Activated T-helper 1 cell treated with anti-CD3 and anti-CD28 coated beads, Interleukin-12 subunit alpha, Interleukin-12 subunit beta, Interleukin-2, Interleukin-4 antibody, amounts not matched to agents 30 ng/mL and 10 ng/mL and 1 ng/mL, durations not matched to agents 14 hours and 24 hours and 36 hours (primary cell): ENCODE data around the gene PLCB1. TPM values are rescaled to one million over a fixed set of nuclear protein-coding genes. Genes with fewer than 3 reads are reported as not detected.
A peak's percentile ranks its signal among the peaks of the same experiment; 100 is the strongest.
"Not testable (repeated sequence)": the region's sequence is repeated elsewhere in the genome, so short reads cannot be mapped to it uniquely, and the experiment has no call there.

Experiments used
- DNase-seq: peaks from one replicate; pipeline ENCODE4 v3.0.0; 2021; ENCODE audit warnings: low spot score
- H3K27ac Mint-ChIP-seq: one replicate; pipeline ENCODE4 v1.8.0; 2021; ENCODE audit warnings: mild to moderate bottlenecking, mixed read lengths
- H3K27me3 Mint-ChIP-seq: one replicate; pipeline ENCODE4 v1.8.0; 2022; ENCODE audit warnings: mild to moderate bottlenecking, moderate library complexity, mixed read lengths; ENCODE audit not compliant: insufficient read depth
- H3K36me3 Mint-ChIP-seq: one replicate; pipeline ENCODE4 v1.8.0; 2021; ENCODE audit warnings: low read depth, mixed read lengths
- H3K4me1 Mint-ChIP-seq: one replicate; pipeline ENCODE4 v1.8.0; 2021; ENCODE audit warnings: low read depth, mixed read lengths
- H3K4me3 Mint-ChIP-seq: one replicate; pipeline ENCODE4 v1.8.0; 2021; ENCODE audit warnings: mild to moderate bottlenecking, moderate library complexity, mixed read lengths
- H3K9me3 Mint-ChIP-seq: one replicate; pipeline ENCODE4 v1.8.0; 2021; ENCODE audit warnings: mixed read lengths
- intact Hi-C: fragments of 100-400 bp; cut with micrococcal nuclease; formaldehyde crosslinking; loops from one replicate; pipeline ENCODE4 v1.15.1; 2024
- total RNA-seq: library from RNA; stranded (reverse); gene quantifications from 2 replicates; pipeline ENCODE4 v1.2.3, GENCODE V29; 2022

Gene PLCB1
- 3.2 and 5.3 TPM in 2 replicates for total RNA-seq

DNA sequence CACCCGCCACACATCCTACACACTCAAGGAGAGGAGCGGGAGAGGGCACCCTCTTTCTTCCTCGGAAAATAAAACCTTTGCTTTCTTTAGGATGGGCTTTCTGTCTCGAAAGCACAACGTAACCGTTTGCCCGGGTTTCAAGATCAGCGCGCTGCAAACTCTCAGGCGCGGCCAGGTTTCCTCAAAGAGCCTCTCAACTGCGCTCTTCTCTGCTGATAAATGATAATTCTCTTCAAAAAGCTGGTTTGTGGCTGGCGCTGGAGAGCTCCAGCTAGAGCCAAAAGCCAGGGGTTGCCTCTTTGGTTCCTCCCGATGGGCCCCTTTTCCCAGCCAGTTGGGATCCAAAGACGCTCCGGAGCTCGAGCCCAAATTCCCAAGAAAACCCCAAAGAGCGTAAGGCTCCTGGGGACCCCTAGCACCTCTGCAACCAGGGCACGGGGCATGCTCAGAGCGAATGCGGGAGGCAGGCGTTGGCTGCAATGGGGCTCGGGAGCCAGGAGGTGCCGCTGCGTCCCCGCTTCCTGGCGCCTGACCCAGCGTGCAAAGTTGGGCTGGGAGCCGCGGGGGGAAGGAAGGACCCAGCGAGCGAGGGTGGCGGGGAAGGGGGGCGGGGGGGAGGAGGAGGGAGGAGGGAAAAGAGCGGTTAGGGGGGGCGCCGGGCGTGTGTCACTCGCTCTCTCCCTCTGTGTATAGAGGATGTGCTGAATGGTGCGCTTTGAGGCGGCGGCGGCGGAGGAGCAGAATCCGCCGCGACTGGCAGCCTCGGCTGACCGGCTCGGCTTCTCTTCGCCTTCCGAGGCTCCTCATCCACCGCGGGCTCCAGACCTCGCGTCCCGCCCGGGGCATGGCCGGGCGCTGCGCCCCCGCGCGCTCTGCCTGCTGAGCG, at the start of gene PLCB1:
Gene PLCB1 (plus strand): TSS at position 669 of the 886 bp plus-strand sequence. CDS start 386 bp downstream, outside the sequence.
- no peak within 1 kb of the TSS for H3K27ac Mint-ChIP-seq

DNA sequence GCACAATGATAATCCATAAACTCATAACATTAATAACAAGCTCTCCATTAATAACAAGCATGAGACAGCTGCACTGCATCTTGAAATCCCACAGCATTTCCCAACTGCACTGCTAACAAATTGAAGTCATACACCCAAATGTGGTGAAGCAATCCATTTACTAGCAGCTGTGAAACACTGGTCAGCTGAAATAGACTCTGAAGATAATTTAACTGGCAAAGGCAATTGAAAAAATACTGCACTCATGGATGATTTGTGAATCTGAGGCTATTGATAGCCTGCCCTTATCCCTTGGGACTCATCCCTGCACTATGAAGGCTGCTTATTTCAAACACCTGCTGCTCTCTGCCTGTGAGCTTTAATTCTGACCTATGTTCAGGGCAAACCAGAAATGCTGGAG, 49.1 kb upstream of the PLCB1 start:
- Mint-ChIP-seq H3K27me3 (peaks cover 10% of the 10 kb centered on the region), H3K4me1 (no peaks in the 10 kb centered on the region), H3K4me3 (no peak overlapping the region), H3K9me3 (no peaks in the 10 kb centered on the region), H3K36me3 (no peaks in the 10 kb centered on the region), H3K27ac (no peak overlapping the region)
- intact Hi-C loops, result no loop called here
- no peak for DNase-seq

More for the DNA sequence above, at the start of gene PLCB1:
- Mint-ChIP-seq H3K36me3 (no peaks in the 10 kb centered on the region), H3K27me3 (peaks cover 31% of the 10 kb centered on the region), H3K4me3 (peak within 1 kb of the TSS; percentile 75), H3K4me1 (peaks cover 5% of the 10 kb centered on the region), H3K9me3 (no peaks in the 10 kb centered on the region)
- DNase-seq, result peak; percentile 59
- intact Hi-C loops, result loop anchor here (1.0 to 5.0 kb wide), 10 partner anchors 25 to 605 kb away; no protein-coding TSS in a partner anchor

DNA sequence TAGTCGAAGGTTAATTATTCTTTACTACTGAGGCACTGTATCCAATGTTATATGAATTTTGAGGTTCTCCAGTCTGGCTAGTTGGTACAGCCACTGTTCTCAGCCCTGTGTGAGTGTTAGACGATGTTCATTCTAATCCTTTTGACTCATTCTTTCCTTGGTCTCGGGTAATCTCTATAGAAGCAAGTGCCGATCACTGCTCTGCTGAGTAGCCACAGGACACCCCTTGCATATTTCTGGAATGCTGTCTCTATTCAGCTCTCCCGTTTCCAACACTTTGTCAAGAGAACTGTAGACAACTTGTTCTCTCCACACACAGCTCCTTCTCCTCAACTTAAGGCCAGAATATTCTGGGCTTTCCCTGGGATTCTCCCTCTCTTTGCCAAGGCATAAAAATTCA, 42.4 kb upstream of the PLCB1 start:
- no peak overlapping the region for H3K27ac Mint-ChIP-seq
- H3K27me3 Mint-ChIP-seq, result no peaks in the 10 kb centered on the region
- H3K9me3 Mint-ChIP-seq, result no peaks in the 10 kb centered on the region
- intact Hi-C loops, result no loop called here
- no peak for DNase-seq
- H3K4me3 Mint-ChIP-seq, result no peak overlapping the region
- H3K4me1 Mint-ChIP-seq, result no peaks in the 10 kb centered on the region
- no peaks in the 10 kb centered on the region for H3K36me3 Mint-ChIP-seq

DNA sequence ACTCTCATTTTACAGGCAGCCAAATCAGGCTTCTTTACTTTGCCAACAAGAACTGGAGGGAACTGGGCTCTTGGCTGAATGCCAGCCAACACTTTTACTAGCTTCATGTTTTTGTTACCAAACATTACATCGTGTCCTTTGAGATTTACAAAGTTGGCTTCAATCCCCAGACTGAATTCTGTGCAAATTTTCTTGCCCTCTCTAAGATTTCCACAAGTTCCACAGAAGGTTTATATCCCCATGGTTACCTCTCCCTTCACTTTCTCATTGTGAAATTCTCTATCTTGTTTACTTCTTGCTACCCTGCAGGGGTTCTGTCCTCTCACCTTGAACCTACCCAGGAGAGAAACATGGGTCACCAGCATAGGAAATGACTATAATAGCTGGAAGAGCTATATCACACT, 37.6 kb upstream of the PLCB1 start:
- intact Hi-C loops, result no loop called here

DNA sequence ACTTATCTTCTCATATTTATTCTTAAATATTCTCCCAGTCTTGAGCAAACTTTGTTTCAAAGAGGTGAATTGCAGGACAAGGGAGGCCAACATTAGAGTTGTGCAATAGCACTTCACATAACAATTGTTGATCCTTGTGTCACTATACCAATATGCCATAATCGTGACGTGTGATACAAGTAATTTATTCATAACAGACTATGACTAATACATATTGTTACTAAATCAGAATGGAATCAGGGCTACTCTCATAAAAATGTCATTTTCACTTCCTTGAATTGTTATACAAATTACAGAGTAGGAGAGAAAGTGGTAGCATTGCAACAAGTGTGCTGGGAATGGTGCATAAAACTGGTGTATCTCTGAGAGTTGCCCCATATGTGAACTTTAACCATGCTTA, 37.2 kb upstream of the PLCB1 start:
- Mint-ChIP-seq H3K27ac (no peak overlapping the region), H3K9me3 (no peaks in the 10 kb centered on the region), H3K4me3 (no peak overlapping the region), H3K4me1 (no peaks in the 10 kb centered on the region), H3K27me3 (no peaks in the 10 kb centered on the region), H3K36me3 (no peaks in the 10 kb centered on the region)
- no peak for DNase-seq
- intact Hi-C loops, result no loop called here

More for the DNA sequence above, 37.6 kb upstream of the PLCB1 start:
- no peak for DNase-seq
- Mint-ChIP-seq H3K4me3 (no peak overlapping the region), H3K36me3 (no peaks in the 10 kb centered on the region), H3K27ac (no peak overlapping the region), H3K27me3 (no peaks in the 10 kb centered on the region), H3K9me3 (no peaks in the 10 kb centered on the region), H3K4me1 (no peaks in the 10 kb centered on the region)

DNA sequence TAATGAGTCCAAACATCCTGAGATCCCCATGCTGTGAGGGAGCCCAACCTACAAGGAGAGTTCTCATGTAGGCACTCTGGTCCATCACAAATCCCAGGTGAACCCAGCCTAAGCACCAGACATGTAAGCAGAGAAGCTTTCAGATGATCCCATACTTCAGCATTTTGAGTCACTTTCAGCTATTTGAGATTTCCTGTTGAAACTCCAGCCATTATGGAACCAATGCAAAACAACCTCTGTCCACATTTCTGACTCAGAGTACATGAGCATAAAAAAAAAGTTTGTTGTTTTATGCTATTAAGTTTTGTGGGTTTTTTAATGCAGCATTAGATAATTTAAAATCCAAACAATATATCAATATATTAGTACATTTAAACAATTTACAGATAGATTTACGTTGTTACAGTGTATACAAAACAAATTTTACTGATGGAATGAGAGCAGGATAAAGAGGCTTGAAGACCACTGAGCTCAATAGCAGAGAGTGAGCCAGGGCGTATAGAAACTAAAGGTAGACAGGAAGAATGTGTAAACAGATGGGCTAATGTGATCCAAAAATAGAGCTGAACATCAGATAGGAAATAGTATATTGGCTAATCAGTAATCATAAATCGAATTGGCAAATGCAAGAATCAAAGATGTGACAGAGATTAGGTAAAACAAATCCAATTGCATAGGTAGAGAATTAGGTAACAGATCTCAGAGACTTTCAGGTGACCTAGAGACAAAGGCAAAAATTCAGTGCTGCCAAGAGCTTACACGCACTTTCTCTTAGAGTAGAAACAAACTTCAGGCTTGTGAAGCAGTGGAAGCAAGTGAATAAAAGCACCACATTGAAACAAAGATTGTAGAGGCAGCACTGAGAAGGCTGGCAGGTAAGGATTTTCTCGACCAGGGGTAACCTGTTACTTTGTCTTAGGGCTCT, 36.2 kb upstream of the PLCB1 start:
- DNase-seq, result no peak
- Mint-ChIP-seq H3K4me1 (no peaks in the 10 kb centered on the region), H3K27ac (no peak overlapping the region), H3K27me3 (no peaks in the 10 kb centered on the region), H3K36me3 (no peaks in the 10 kb centered on the region), H3K9me3 (no peaks in the 10 kb centered on the region), H3K4me3 (no peak overlapping the region)
- intact Hi-C loops, result no loop called here

DNA sequence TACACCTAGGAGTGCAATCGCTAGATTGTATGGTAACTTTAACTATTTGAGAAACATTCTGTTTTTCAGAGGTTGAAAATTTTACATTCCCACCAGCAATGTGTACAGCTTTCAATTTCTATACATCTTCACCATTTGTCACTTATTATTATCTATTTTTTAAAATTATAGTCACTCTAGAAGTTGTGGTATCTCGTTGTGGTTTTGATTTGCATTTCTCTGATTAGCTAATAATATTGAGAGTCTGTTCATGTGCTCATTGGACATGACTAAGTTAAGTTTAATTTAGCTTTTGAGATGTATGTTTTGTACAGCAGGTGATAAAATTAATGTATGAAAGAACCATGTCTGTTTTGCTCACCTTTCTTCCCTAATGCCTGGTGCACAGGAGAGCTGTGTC, 34.8 kb upstream of the PLCB1 start:
- Mint-ChIP-seq H3K27ac (no peak overlapping the region), H3K4me3 (no peak overlapping the region), H3K36me3 (no peaks in the 10 kb centered on the region), H3K27me3 (no peaks in the 10 kb centered on the region), H3K9me3 (no peaks in the 10 kb centered on the region), H3K4me1 (no peaks in the 10 kb centered on the region)
- intact Hi-C loops, result no loop called here
- no peak for DNase-seq

DNA sequence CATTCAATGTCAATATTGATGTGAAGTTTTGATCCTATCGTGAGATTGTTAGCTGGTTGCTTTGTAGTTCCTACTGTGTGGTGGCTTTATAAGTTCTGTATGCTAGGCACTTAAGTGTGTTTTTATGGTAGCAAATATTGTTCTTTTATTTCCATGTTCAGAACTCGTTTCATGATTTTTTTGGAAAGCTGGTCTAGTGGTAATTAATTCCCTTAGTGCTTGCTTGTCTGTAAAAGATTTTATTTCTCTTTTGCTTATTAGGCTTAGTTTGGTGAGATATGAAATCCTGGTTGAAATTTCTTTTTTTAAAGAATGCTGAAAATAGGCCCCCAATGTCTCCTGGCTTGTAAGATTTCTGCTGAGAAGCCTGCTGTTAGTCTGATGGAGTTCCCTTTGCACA, 27.8 kb upstream of the PLCB1 start:
- no peak overlapping the region for H3K4me3 Mint-ChIP-seq
- intact Hi-C loops, result no loop called here
- no peak for DNase-seq
- peaks cover 2% of the 10 kb centered on the region for H3K27me3 Mint-ChIP-seq
- H3K9me3 Mint-ChIP-seq, result peaks cover 4% of the 10 kb centered on the region
- H3K27ac Mint-ChIP-seq, result no peak overlapping the region
- no peaks in the 10 kb centered on the region for H3K36me3 Mint-ChIP-seq
- H3K4me1 Mint-ChIP-seq, result no peaks in the 10 kb centered on the region

DNA sequence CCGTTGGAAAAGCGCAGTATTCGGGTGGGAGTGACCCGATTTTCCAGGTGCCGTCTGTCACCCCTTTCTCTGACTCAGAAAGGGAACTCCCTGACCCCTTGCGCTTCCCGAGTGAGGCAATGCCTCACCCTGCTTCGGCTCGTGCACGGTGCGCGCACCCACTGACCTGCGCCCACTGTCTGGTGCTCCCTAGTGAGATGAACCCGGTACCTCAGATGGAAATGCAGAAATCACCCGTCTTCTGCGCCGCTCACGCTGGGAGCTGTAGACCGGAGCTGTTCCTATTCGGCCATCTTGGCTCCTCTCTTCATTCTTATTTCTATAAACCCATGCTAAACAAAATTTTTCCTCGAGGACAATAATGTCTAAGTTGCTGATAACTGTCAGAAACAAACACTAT, 17.5 kb upstream of the PLCB1 start:
- intact Hi-C loops, DNase-seq, H3K27ac Mint-ChIP-seq, H3K27me3 Mint-ChIP-seq, H3K4me1 Mint-ChIP-seq, H3K36me3 Mint-ChIP-seq, H3K9me3 Mint-ChIP-seq, H3K4me3 Mint-ChIP-seq: not testable (repeated sequence)

DNA sequence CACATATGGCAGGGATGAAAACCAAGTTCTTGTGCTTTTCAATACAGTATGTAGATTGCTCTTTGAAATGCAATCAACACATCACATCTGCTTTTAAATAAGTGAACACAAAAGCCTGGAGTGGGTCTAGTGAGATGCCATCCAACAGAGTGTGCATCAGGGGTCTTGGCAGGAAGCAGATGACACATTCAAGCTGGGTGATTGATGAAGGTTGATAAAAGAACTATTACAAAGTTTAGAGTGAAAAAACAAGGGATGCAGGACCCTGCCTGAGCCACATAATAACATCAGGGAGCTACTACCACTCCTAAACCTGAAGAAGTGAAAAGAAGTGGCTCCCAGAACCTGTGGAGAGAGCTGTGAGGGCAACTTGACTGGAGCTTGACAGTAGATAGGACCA, 16.6 kb upstream of the PLCB1 start:
- no peaks in the 10 kb centered on the region for H3K36me3 Mint-ChIP-seq
- H3K4me1 Mint-ChIP-seq, result no peaks in the 10 kb centered on the region
- peaks cover 2% of the 10 kb centered on the region for H3K27me3 Mint-ChIP-seq
- H3K4me3 Mint-ChIP-seq, result no peak overlapping the region
- no peaks in the 10 kb centered on the region for H3K9me3 Mint-ChIP-seq
- intact Hi-C loops, result no loop called here
- H3K27ac Mint-ChIP-seq, result no peak overlapping the region
- DNase-seq, result no peak

DNA sequence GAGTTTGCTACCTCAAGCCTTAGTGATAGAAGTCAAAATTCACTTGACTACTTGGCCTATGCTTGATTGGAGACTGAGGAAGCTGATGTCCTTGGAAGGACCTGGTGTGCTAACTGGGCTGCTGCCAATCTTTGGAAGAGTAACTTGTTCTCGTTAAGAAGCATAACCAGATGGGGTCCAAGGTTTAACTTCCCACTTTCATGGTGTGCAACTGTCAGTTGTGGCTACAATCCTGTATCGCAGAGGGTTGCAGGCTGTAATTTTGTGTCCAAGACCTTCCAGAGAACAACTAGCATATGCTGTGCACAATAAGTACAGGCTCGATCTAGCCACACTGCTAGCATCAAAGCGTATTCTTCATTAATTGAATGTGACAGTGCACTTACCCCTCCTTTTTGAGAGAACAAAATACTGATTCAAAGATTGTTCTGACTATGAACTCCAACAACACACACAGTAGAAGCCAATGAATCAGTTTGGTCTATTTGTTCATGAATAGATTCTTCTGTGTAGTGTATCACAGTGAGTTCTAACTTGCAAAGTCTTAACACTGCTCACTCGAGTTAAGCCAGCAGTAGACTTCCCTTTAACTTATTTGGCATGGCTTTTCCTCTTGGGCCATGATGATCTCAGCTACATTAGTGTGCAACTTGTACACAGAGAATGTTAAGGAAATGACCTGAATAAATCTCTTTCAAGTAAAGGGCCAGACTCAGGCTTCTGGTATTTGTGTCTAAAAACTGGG, 15.8 kb upstream of the PLCB1 start:
- H3K27ac Mint-ChIP-seq, result no peak overlapping the region
- peaks cover 2% of the 10 kb centered on the region for H3K27me3 Mint-ChIP-seq
- DNase-seq, result no peak
- H3K9me3 Mint-ChIP-seq, result no peaks in the 10 kb centered on the region
- no peak overlapping the region for H3K4me3 Mint-ChIP-seq
- H3K4me1 Mint-ChIP-seq, result no peaks in the 10 kb centered on the region
- intact Hi-C loops, result no loop called here
- H3K36me3 Mint-ChIP-seq, result no peaks in the 10 kb centered on the region

DNA sequence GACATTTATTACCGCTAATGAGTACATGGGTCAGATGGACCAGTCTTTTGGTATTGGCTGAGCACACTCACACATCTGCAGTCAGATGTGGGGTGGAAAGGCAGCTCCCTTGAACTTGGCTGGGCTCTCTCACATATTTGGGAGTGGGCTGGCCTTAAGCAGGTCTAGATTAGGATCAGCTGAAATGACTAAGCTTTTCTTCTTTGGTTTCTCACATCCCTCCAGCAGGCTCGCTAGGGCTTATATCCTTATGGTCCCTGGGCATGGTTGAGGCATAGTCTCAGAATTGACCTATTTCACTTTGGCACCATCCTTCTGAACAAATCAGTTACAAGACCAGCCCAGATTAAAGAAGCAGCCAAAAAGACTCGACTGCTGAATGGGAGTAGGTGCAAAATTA, 14.4 kb upstream of the PLCB1 start:
- Mint-ChIP-seq H3K27ac (no peak overlapping the region), H3K27me3 (peaks cover 2% of the 10 kb centered on the region), H3K36me3 (no peaks in the 10 kb centered on the region), H3K4me3 (no peak overlapping the region), H3K4me1 (no peaks in the 10 kb centered on the region), H3K9me3 (no peaks in the 10 kb centered on the region)
- intact Hi-C loops, result no loop called here
- no peak for DNase-seq
